Ishikawa (cell line): ENCODE data around the gene DEFB129.

ENCODE experiments used
- CEBPB ChIP-seq: IDR thresholded peaks from 2 replicates; pipeline ENCODE4 v1.6.1; 2012
- CREB1 ChIP-seq: IDR thresholded peaks from 2 replicates; pipeline ENCODE4 v1.6.1; 2012; ENCODE audit warnings: low read depth
- EGR1 ChIP-seq: IDR thresholded peaks from 2 replicates; pipeline ENCODE4 v1.6.1; 2012
- EP300 ChIP-seq: IDR thresholded peaks from 2 replicates; pipeline ENCODE4 v1.6.1; 2012; ENCODE audit warnings: borderline replicate concordance
- FOXM1 ChIP-seq: IDR thresholded peaks from 2 replicates; pipeline ENCODE4 v1.6.1; 2012; ENCODE audit warnings: low read depth, borderline replicate concordance
- NFIC ChIP-seq: IDR thresholded peaks from 2 replicates; pipeline ENCODE4 v1.6.1; 2012
- RAD21 ChIP-seq: IDR thresholded peaks from 2 replicates; pipeline ENCODE4 v1.6.1; 2012; ENCODE audit warnings: low read depth
- REST ChIP-seq: IDR thresholded peaks from 2 replicates; pipeline ENCODE4 v1.6.1; 2012; ENCODE audit warnings: low read depth, mild to moderate bottlenecking
- TAF1 ChIP-seq: IDR thresholded peaks from 2 replicates; pipeline ENCODE4 v1.6.1; 2012; ENCODE audit warnings: low read depth, mild to moderate bottlenecking
- TCF12 ChIP-seq: IDR thresholded peaks from 2 replicates; pipeline ENCODE4 v1.6.1; 2012; ENCODE audit warnings: low read depth
- TEAD4 ChIP-seq: IDR thresholded peaks from 2 replicates; pipeline ENCODE4 v1.6.1; 2012
- USF1 ChIP-seq: IDR thresholded peaks from 2 replicates; pipeline ENCODE4 v1.6.1; 2012
- YY1 ChIP-seq: IDR thresholded peaks from 2 replicates; pipeline ENCODE4 v1.6.1; 2012; ENCODE audit warnings: low read depth
- ZBTB7A ChIP-seq: IDR thresholded peaks from 2 replicates; pipeline ENCODE4 v1.6.1; 2012; ENCODE audit warnings: low read depth
- TF ChIP-seq, protein P1 (sequence below): IDR thresholded peaks from 2 replicates; pipeline ENCODE4 v1.6.1; 2012

DEFB129 gene

DNA sequence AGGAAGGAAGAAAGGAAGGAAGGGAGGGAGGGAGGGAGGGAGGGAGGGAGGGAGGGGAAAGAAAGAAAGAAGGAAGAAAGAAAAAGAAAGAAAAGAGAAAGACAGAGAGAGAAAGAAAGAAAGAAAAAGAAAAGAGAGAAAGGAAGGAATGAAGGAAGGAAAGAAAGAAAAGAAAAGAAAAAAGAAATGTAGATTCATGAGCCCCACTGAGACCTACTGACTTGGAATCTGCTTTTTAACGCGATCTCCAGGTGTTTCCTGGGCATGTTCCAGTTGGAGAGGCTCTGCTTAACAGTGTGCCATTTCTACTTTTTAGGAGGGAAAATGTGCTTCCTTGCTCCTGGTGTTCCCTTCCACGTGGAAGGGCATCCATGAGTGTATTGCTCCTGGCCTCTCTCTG lies 46.8 kb downstream of the DEFB129 start:
- TF ChIP-seq TEAD4 (no peak), CEBPB (no peak), ZBTB7A (no peak), EP300 (no peak), CREB1 (no peak), REST (no peak), USF1 (no peak), RAD21 (no peak), TAF1 (no peak)
- TF ChIP-seq, protein P1, sequence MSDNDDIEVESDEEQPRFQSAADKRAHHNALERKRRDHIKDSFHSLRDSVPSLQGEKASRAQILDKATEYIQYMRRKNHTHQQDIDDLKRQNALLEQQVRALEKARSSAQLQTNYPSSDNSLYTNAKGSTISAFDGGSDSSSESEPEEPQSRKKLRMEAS, result no peak

GRCh38 chr20:275791-276190 lies 48.7 kb downstream of the DEFB129 start:
- TF ChIP-seq CREB1 (no peak), ZBTB7A (no peak), RAD21 (no peak), USF1 (no peak), NFIC (no peak), YY1 (no peak), TEAD4 (no peak), EGR1 (no peak), TCF12 (no peak), CEBPB (no peak)
- TF ChIP-seq, protein P1, result no peak

- TF ChIP-seq FOXM1 (no peak), USF1 (no peak), TAF1 (no peak), RAD21 (no peak), REST (no peak), NFIC (no peak), CREB1 (no peak), TEAD4 (no peak), EP300 (no peak), ZBTB7A (no peak), CEBPB (no peak), TCF12 (no peak), YY1 (no peak), EGR1 (no peak)
- TF ChIP-seq, protein P1, result no peak
These were observed 49.8 kb downstream of the DEFB129 start for GRCh38 chr20:276620-277495.

- TF ChIP-seq CREB1 (no peak), NFIC (no peak)
These were observed 50.4 kb downstream of the DEFB129 start for GRCh38 chr20:277496-277781.

GRCh38 chr20:278181-278580 lies 51.1 kb downstream of the DEFB129 start:
- no peak for TF ChIP-seq FOXM1
- TF ChIP-seq CREB1, result no peak
- TF ChIP-seq, protein P1, result no peak
- no peak for TF ChIP-seq YY1
- TF ChIP-seq RAD21, result no peak
- TF ChIP-seq EGR1, result no peak
- TF ChIP-seq NFIC, result no peak
- no peak for TF ChIP-seq TAF1
- TF ChIP-seq TEAD4, result no peak
- TF ChIP-seq CEBPB, result no peak
